HG02870 (cell line): ENCODE data around the gene PLEKHG5.

Experiments used
- ATAC-seq: cut with Tn5 transposase; IDR thresholded peaks from one replicate; pipeline ENCODE4 v1.9.1; 2021; ENCODE audit warnings: mild to moderate bottlenecking, moderate library complexity; ENCODE audit not compliant: unreplicated experiment

Gene PLEKHG5

DNA sequence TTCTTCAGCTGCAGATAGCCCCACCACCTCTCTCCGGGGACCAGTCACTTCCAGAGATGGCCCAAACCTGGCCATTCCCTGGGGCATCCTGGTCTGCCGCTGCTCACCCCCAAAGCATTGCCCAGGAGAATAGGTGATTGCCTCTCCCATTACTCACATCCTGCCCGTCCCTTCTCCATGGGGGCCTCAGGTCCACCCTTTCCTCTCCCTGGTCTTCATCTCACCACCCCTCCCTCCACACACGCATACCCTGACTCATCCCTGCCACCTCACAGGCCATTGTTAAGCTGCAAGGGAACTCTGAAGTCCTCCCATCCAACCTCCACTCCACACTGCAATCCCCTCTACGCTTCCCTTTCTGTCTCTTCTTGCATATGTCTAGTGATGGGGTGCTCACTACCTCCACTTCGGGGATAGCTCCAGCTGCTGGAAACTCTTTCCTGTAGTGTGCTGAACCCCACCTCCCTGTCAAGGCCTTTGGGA lies at the start of gene PLEKHG5:
Gene PLEKHG5, minus strand, starts transcription at position 188 of the 483 bp plus-strand sequence. CDS start 14,096 bp downstream, outside the sequence.
- ATAC-seq: no peak

- ATAC-seq: no peak
These were observed 47.5 kb upstream of the PLEKHG5 start for GRCh38 chr1:6538956-6539355.

DNA sequence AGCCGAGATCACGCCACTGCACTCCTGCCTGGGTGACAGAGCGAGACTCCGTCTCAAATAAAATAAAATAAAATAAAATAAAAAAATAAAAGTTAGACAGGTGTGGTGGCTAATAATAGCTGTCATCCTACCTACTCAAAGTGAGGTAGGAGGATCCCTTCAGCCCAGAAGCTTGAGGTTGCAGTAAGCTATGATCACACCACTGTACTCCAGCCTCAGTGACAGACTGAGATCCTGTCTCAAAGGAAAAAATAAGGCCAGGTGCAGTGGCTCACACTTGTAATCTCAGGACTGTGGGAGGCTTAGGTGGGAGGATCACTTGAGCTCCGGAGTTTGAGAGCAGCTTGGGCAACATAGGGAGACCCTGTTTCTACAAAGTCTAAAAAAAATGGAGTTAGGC lies 44.8 kb upstream of the PLEKHG5 start:
- ATAC-seq: no peak

GRCh38 chr1:6535214-6535613 lies 43.7 kb upstream of the PLEKHG5 start:
- ATAC-seq: no peak

GRCh38 chr1:6534248-6534822 lies 42.9 kb upstream of the PLEKHG5 start:
- ATAC-seq: no peak

DNA sequence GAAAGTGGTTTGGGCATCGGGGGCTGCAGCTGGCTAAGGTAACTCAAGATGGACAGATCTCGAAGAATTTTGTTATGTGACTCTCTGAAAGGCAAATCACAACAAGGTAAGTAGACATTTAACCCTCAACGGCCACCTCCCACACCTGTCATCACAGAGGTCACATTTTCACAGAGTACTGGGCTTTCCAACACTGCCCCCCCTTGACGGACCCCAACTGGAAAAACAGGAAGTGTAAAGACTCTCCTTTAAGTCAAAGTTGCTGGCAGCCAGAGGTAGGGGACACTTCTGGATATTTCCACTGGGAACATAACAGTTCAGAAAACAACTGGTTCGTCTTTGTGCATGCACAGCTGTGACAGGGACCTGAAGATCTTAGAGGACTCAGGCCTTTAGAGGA lies 40.5 kb upstream of the PLEKHG5 start:
- ATAC-seq: no peak

DNA sequence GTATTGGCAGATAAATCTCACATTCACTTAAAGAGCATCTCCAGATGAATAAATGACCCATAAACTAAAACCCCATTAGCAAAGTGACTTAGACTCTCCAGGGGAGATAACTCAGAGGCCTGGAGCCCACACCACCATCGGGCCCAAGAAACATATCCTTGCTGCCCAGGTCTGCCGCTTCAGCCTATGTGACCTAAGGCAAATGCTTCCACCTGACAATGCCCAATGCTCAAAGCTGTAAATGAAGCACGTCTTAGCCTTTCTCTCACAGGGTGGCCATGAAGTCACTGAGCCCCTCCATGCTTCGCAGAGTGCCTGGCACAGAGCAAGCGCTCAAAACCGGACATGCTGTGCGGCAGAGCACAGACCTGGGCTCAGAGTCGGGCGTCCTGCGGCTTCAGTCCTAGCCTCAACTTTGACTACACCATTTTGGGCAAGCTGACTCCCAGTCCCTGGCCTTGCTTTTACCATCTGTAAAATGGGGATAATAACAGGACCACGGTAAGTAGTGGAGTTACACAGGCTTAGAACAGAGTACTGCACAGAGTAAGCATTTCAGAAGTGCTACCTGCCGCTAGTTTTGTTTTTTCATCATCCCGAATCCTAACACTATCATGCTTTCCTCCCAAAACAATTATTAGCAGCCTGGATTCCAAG lies 39.2 kb upstream of the PLEKHG5 start:
- no peak for ATAC-seq

DNA sequence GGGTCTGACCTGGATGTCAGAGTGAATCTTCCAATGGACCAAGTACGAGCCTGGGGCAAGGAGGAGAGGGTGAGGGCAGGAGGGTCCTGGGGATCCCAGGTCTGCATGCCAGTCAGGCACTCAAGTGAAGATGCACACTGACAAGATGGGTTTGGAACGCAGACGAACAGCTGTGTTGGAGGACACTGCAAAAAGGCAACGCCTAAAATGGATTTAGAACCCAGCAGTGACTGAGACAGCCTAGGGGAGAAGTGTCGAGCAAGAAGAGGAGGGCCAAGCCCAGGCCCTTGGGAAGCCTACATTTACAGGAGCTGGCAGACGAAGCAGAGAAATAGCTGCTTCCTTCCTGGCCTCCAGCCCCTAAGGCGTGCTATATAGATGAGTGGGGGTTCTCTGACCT lies 37.0 kb upstream of the PLEKHG5 start:
- no peak for ATAC-seq

DNA sequence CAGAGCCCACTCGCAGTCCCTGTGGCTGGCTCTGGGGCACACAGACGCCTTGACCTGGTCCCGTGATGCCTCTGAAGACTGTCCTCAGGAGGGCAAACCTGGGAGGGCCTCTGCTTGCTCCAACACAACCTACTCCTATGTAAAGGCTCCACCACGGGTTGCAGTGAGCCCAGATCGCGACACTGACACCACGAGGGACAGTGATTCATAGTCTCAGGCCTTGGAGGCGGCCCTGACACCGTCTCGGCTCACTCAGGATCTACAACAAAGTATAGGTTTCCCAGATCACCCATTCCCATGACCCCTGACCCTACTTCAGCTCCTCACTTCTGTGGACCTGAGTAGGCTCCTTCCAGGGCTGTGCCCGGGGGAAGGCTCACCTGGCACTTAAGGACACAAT lies 34.8 kb upstream of the PLEKHG5 start:
- ATAC-seq: no peak

GRCh38 chr1:6523566-6523965 lies 32.1 kb upstream of the PLEKHG5 start:
- no peak for ATAC-seq

- ATAC-seq: no peak
These were observed 30.1 kb upstream of the PLEKHG5 start for GRCh38 chr1:6521536-6521935.

DNA sequence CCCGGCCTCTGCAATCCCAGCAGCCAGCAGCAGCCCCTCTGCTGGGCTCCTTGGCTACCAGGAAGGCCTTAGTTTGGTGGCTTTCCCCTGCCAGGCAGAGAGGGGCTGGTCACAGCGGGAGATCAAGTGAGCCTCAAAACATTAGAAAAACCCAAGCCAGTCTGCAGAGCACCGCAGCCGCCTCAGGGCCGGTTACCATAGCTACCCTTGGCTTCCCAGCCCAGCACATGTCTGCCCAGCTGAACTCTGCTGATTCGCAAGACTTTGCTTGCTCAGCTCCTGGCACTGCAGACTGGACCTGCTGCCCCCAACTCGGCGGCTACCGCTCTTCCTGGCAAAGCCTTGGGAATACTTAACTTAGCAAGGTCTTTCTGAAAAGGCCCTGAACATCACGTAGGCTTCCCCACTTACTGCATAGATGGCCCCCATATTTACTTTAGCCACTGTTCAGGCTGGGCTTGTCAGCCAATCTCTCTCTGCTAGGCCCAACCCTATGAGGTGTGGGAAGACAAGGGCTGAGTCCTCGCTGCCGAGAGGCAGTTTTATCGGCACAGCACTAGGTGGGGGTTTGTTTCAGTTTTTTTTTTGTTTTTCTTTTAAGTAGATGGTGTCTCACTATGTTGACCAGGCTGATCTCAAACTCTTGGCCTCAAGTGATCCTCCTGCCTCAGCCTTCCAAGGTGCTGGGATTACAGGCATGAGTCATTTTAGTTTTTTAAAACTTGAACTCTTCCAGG lies 28.6 kb upstream of the PLEKHG5 start:
- ATAC-seq: no peak

DNA sequence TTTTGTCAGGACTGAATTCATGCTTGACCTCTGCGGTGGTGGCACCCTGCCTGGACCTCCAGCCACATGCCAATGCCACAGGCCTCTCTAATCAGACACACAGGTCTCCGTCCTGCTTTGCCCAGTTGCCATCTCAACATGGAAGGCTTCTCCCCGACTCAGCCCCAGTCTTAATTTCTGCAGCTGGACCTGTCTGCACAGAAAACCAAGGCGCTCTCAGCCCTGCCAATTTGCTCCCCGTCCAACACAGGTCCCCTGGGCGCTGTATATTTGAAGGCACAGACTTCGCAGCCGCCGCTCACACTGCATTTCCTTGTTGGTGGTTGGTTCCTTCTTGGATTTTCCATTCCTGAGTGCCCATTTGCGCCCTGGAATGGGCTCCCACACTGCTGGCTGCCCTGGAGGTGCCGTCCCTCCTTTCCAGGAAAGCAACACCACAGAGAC lies 28.0 kb upstream of the PLEKHG5 start:
- no peak for ATAC-seq

GRCh38 chr1:6517435-6517851 lies 26.0 kb upstream of the PLEKHG5 start:
- no peak for ATAC-seq

- ATAC-seq: no peak
These were observed 24.3 kb upstream of the PLEKHG5 start for GRCh38 chr1:6515771-6516170.

DNA sequence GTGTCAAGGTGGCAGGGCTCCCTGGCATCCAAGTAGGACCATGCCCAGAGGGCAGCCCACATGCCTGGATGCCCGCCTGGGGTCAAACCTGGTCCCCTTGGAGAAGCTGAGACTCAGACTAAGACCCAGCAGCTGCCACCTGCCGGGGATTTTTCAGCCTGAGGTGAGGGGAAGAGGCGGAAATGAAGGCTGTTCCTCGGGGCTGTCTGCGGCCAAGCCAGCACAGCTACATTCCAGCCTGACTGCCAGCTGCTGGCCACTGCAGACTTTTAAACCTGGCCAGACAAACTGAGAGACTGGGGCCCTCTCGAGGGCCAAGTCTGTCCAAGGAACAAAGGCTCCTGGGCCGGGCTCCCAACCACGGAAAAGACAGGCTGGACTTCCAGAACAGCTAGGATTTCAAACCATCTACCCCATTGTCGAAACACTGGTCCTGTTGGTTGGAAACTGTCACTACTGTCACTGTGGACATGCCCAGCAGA lies 21.9 kb upstream of the PLEKHG5 start:
- no peak for ATAC-seq

DNA sequence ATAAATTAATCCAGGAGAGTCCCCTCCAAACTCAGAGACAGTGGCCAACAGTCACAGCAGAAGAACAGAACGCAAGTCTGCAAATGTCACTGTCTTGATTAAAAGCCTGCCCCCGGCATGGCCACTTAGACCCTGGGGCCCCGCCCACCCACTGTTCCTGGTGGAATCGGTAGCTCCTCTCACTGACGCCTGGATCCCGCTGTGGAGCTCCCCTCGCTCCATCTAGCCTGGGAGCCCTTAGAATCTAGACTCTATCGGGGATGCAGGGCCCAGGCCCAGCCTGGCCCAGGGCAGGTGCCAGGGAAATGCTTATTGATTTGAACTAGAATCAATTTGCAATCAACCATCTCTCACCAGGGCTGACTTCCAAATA lies 21.4 kb upstream of the PLEKHG5 start:
- no peak for ATAC-seq

GRCh38 chr1:6512245-6512907 lies 20.9 kb upstream of the PLEKHG5 start:
- no peak for ATAC-seq

DNA sequence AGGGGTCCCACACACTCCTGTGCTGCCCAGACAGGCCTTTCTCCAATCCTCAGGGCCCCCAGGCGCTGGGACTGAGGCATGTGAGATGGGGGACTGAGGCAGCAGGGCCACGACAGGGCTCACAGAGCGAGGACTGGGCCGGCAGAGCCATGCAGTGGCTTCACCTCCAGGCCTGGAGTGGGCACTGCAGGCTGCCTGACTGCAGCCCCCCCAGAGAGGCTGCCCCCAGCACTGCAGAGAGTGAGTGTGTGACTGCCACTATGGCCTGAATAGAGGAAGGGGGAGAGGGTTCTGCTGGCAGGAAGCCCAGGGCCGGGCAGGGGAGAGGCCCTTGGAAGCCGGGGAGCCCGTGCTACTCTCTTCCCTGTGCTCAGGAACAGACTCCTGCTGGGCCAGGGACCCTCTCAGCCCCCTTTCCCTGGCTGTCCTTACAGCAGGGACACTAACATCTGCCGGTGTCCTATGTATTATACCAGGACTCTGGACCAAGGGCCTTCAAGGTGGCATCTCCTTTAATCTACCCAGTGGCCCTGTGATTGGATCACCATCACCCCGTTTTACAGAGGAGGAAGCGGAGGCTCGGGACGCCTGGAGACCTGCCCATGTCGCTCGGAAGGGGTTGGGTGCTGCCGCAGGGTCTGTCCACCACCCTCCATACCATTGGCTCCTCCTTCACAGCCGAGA lies 20.2 kb upstream of the PLEKHG5 start:
- ATAC-seq: no peak

- no peak for ATAC-seq
These were observed 19.6 kb upstream of the PLEKHG5 start for GRCh38 chr1:6511056-6511455.

- no peak for ATAC-seq
These were observed 19.0 kb upstream of the PLEKHG5 start for GRCh38 chr1:6510493-6510892.
